NCI-H1417 treated with DMSO at 0.1 percent for 48 hours (cell line): ENCODE measurements around the gene XAB2.
A peak's percentile ranks its signal among the peaks of the same experiment; 100 is the strongest.

Source experiments
- DNase-seq: peaks from one replicate; lab custom pipeline; 2025; lab: John Stamatoyannopoulos, UW

Gene XAB2

GRCh38 chr19:7629347-7630054, at the start of gene XAB2, which contains the start of gene PET100:
Gene XAB2 (minus strand): TSS chr19:7629545. CDS start chr19:7629527, 18 bp downstream.
Gene PET100 (plus strand): TSS chr19:7629793. CDS start chr19:7629834, 41 bp downstream.
- DNase-seq, result peak; percentile 96

GRCh38 chr19:7677669-7678311, 48.4 kb upstream of the XAB2 start:
- DNase-seq, result no peak

- DNase-seq, result no peak
Observed at GRCh38 chr19:7676854-7677253, 47.5 kb upstream of the XAB2 start, which contains the start of gene MCEMP1. Gene MCEMP1 (plus strand): TSS chr19:7677090. CDS start chr19:7677121, 31 bp downstream.

- no peak for DNase-seq
Observed at GRCh38 chr19:7676376-7676775, 47.0 kb upstream of the XAB2 start.

- no peak for DNase-seq
Observed at GRCh38 chr19:7674010-7675005, 45.0 kb upstream of the XAB2 start.

- DNase-seq, result no peak
Observed at GRCh38 chr19:7672522-7672921, 43.2 kb upstream of the XAB2 start.

GRCh38 chr19:7670790-7671189, 41.4 kb upstream of the XAB2 start:
- DNase-seq, result no peak

- DNase-seq, result no peak
Observed at GRCh38 chr19:7670150-7670783, 40.9 kb upstream of the XAB2 start.

GRCh38 chr19:7669641-7670040, 40.3 kb upstream of the XAB2 start:
- no peak for DNase-seq

- DNase-seq, result no peak
Observed at GRCh38 chr19:7668842-7669241, 39.5 kb upstream of the XAB2 start, which contains the start of gene RETN. Gene RETN (plus strand): TSS chr19:7669049. CDS start chr19:7669327, 278 bp downstream.

GRCh38 chr19:7665076-7665475, 35.7 kb upstream of the XAB2 start:
- DNase-seq, result no peak

- no peak for DNase-seq
Observed at GRCh38 chr19:7663706-7664105, 34.4 kb upstream of the XAB2 start.

GRCh38 chr19:7662657-7663056, 33.3 kb upstream of the XAB2 start:
- no peak for DNase-seq

- DNase-seq, result no peak
Observed at GRCh38 chr19:7661744-7662538, 32.6 kb upstream of the XAB2 start.

GRCh38 chr19:7658219-7658686, 28.9 kb upstream of the XAB2 start:
- DNase-seq, result no peak

GRCh38 chr19:7657131-7657751, 27.9 kb upstream of the XAB2 start:
- DNase-seq, result no peak

GRCh38 chr19:7655581-7655980, 26.2 kb upstream of the XAB2 start:
- DNase-seq, result no peak

- DNase-seq, result no peak
Observed at GRCh38 chr19:7654401-7654800, 25.1 kb upstream of the XAB2 start.

- peak; percentile 39 for DNase-seq
Observed at GRCh38 chr19:7652061-7652641, 22.8 kb upstream of the XAB2 start.

- DNase-seq, result no peak
Observed at GRCh38 chr19:7650148-7650547, 20.8 kb upstream of the XAB2 start.
